H54 (cell line): ENCODE data around the gene CCT8L2.
"Not testable (repeated sequence)": the region's sequence is repeated elsewhere in the genome, so short reads cannot be mapped to it uniquely, and the experiment has no call there.

ENCODE experiments used
- DNase-seq: peaks from one replicate; pipeline ENCODE4 v3.0.0; 2011; ENCODE audit warnings: low spot score, mixed read lengths; ENCODE audit not compliant: insufficient read length
- FAIRE-seq: peaks from 3 replicates; lab custom pipeline; 2011; peaks lifted over from hg19 to GRCh38; lab: Jason Lieb, UNC
- POLR2A ChIP-seq: IDR thresholded peaks from 2 replicates; pipeline ENCODE4 v1.6.1; 2011; ENCODE audit warnings: low read depth, mild to moderate bottlenecking, low read length

The CCT8L2 gene, protein sequence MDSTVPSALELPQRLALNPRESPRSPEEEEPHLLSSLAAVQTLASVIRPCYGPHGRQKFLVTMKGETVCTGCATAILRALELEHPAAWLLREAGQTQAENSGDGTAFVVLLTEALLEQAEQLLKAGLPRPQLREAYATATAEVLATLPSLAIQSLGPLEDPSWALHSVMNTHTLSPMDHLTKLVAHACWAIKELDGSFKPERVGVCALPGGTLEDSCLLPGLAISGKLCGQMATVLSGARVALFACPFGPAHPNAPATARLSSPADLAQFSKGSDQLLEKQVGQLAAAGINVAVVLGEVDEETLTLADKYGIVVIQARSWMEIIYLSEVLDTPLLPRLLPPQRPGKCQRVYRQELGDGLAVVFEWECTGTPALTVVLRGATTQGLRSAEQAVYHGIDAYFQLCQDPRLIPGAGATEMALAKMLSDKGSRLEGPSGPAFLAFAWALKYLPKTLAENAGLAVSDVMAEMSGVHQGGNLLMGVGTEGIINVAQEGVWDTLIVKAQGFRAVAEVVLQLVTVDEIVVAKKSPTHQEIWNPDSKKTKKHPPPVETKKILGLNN

GRCh38 chr22:16592710-16593109 lies at the start of gene CCT8L2:
TSS of gene CCT8L2 (minus strand) at chr22:16592810. CDS start at chr22:16592550, 260 bp downstream.
- FAIRE-seq, DNase-seq: not testable (repeated sequence)

- not testable (repeated sequence) for FAIRE-seq, DNase-seq
Measured at GRCh38 chr22:16635442-16635841, 42.8 kb upstream of the CCT8L2 start.

GRCh38 chr22:16634092-16634491 lies 41.5 kb upstream of the CCT8L2 start:
- FAIRE-seq, DNase-seq: not testable (repeated sequence)

GRCh38 chr22:16628476-16628875 lies 35.9 kb upstream of the CCT8L2 start:
- FAIRE-seq, DNase-seq: not testable (repeated sequence)

DNA sequence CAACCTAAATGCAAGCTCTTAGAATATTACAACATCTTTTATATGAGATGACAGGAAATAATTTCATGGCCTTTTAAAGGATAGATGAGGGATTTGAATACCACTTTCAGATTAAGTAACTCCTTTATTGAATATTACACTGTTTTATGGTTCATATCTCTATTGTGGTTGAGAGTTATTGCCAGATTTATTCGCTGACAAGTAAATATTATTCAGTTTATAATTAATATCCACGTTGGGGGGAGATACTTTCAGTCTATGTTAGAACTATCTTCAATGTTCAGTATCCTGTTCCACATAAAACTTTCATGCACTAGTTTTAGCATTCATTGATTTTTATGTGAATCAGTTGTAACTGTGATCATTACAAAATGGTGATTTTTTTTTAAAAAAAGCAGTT lies 32.4 kb upstream of the CCT8L2 start:
- not testable (repeated sequence) for FAIRE-seq, DNase-seq

DNA sequence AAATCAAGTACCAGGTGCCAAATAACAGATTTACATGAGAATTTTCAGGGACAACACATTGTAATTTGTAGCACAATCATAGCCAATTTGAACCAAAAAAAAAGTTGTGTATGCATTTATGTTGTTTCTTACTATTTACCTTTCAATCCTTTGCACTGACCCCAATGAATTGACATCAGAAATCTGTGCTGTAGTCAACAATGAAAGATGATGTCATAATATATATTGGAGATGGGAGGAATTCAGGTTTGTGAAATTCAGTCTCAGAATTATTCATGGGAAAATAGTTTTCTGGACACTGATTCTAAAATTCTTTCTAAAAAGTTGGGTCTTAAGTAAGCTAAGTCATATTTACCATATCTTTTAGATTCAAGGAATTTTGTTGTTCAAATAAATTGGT lies 31.0 kb upstream of the CCT8L2 start:
- not testable (repeated sequence) for FAIRE-seq, DNase-seq

DNA sequence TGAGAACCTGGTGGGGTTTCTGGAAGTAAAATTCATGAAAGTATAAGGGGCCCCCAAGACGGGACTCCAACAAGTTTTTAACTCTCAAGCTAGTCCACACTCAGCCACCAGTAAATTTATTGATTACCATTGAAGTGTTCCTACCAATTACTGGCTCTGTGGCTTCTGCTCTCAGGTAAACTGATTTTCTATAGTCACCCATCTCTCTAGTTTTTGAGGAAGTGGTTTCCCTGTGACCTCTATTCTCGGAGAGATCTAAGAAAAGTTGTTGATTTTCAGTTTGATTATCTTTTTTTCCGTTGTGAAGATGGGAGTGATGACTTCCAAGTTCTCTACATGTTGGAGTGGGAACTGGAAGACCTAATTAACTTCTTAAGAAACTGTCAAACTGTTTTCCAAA lies 24.9 kb upstream of the CCT8L2 start:
- not testable (repeated sequence) for FAIRE-seq, DNase-seq

GRCh38 chr22:16616390-16616938 lies 23.9 kb upstream of the CCT8L2 start:
- FAIRE-seq, DNase-seq: not testable (repeated sequence)

- not testable (repeated sequence) for DNase-seq, FAIRE-seq
Measured at GRCh38 chr22:16615606-16616245, 23.1 kb upstream of the CCT8L2 start.

- no peak for FAIRE-seq
- DNase-seq: no peak
- no peak for TF ChIP-seq POLR2A
Measured at GRCh38 chr22:16609548-16610261, 17.1 kb upstream of the CCT8L2 start.

DNA sequence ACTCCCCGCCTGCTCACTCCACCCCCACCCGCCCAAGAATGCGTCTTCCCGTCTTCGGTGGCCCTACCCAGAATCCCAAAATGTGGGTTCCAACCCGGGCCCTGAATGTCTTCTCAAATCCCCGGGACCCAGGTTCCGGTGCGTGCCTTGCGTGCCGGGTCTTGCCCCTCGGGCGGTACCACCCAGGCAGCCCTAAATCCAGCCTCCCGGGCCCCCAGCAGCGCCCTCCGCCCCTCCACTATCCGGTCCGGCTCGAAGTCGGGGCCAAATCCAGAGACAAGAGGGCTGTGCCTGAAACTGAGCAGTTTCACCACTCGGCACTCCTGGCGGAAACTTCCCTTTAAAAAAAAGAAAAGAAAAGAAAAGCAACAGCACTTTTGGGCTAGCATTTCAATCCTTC lies 16.3 kb upstream of the CCT8L2 start:
- no peak for TF ChIP-seq POLR2A
- FAIRE-seq: no peak
- DNase-seq: no peak

- DNase-seq, FAIRE-seq: not testable (repeated sequence)
Measured at GRCh38 chr22:16604257-16604998, 11.8 kb upstream of the CCT8L2 start.

DNA sequence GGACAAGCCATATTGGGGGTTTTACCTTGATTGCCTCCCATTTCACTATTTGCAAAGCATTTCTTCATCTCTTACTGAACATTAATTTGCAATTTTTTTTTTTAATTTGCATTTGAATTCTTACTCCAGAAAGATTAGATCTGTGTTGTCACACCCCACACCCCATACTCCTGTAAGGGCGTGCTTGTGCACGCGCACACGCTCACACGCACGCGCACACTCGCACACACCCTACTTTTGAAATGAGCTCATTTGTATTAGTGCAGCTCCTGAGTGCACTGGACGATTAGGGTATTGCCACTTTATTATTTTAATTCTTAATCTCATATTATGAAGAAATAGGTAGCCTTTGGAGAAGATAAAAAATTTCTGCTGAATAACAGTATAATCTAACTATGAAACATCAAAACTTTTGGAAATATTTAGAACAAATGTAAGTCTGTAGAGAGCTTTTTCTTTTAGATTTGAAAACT lies 11.2 kb upstream of the CCT8L2 start:
- not testable (repeated sequence) for DNase-seq, FAIRE-seq

GRCh38 chr22:16603448-16603768 lies 10.8 kb upstream of the CCT8L2 start:
- no peak for DNase-seq
- TF ChIP-seq POLR2A: no peak
- FAIRE-seq: no peak

DNA sequence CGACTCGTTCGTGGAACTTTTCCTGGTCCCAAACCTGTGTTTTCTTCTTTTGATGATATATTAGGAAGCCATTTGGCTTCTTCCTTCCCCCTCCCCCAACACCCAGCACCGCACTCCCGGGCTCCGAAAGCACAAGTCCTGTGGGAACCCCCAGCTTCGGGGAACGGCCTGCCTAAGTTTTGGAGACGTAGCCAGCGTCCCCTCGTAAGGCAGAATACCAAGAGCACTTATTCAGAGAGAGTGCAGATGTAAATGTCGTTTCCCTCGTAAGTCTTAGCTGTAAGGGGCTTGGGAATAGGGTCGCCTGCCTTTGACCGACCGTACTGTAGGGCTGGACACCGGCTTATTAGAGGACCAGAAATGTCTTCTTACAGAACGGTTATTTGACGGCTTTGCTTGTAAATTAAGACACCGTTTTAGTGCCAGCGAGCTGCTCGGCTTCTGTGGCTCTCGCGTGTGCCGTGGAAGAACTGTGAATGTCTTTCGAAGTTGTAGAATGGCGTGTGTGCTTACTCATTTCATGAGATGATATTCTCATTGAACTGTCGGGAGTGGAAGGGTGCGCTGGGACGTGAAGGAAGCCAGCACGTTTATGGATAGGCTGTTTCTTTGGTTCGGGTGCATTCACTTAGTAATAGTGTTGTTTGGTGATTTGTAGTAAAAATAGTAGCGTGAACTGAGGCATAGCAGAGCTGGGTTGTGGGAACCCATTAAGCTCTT lies 10.3 kb upstream of the CCT8L2 start:
- not testable (repeated sequence) for DNase-seq

GRCh38 chr22:16602224-16602727 lies 9.7 kb upstream of the CCT8L2 start:
- not testable (repeated sequence) for FAIRE-seq, DNase-seq

More for the DNA sequence above, 10.3 kb upstream of the CCT8L2 start:
- peak; percentile 69 for FAIRE-seq
